ENCODE measurements around the gene YPEL3.
A peak's percentile ranks its signal among the peaks of the same experiment; 100 is the strongest.

YPEL3 gene

GRCh38 chr16:30053376-30054015 is 42.5 kb downstream of the YPEL3 start (continued):
- TF ChIP-seq, protein P1, sequence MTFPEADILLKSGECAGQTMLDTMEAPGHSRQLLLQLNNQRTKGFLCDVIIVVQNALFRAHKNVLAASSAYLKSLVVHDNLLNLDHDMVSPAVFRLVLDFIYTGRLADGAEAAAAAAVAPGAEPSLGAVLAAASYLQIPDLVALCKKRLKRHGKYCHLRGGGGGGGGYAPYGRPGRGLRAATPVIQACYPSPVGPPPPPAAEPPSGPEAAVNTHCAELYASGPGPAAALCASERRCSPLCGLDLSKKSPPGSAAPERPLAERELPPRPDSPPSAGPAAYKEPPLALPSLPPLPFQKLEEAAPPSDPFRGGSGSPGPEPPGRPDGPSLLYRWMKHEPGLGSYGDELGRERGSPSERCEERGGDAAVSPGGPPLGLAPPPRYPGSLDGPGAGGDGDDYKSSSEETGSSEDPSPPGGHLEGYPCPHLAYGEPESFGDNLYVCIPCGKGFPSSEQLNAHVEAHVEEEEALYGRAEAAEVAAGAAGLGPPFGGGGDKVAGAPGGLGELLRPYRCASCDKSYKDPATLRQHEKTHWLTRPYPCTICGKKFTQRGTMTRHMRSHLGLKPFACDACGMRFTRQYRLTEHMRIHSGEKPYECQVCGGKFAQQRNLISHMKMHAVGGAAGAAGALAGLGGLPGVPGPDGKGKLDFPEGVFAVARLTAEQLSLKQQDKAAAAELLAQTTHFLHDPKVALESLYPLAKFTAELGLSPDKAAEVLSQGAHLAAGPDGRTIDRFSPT (tag by site-specific recombination; IDR thresholded peaks at IDR 0.05), result no peak
- no peak for TF ChIP-seq ZNF23 (tag by site-specific recombination; IDR thresholded peaks at IDR 0.05; ENCODE audit: borderline replicate concordance)
- no peak for TF ChIP-seq ZNF639 (tag by site-specific recombination; IDR thresholded peaks at IDR 0.05)
- no peak for TF ChIP-seq SP3 (tag by site-specific recombination; IDR thresholded peaks at IDR 0.05)
- TF ChIP-seq, protein P2, sequence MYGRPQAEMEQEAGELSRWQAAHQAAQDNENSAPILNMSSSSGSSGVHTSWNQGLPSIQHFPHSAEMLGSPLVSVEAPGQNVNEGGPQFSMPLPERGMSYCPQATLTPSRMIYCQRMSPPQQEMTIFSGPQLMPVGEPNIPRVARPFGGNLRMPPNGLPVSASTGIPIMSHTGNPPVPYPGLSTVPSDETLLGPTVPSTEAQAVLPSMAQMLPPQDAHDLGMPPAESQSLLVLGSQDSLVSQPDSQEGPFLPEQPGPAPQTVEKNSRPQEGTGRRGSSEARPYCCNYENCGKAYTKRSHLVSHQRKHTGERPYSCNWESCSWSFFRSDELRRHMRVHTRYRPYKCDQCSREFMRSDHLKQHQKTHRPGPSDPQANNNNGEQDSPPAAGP (tag by site-specific recombination; IDR thresholded peaks at IDR 0.05), result peak; percentile 93
- TF ChIP-seq ZNF514 (tag by site-specific recombination; IDR thresholded peaks at IDR 0.05), result no peak
- peak; percentile 10 for TF ChIP-seq ZXDB (tag by site-specific recombination; IDR thresholded peaks at IDR 0.05)
- TF ChIP-seq SETDB1 (IDR thresholded peaks at IDR 0.05; ENCODE audit: insufficient read length, low read length), result no peak
- no peak for TF ChIP-seq ZSCAN30 (tag by site-specific recombination; IDR thresholded peaks at IDR 0.05)
- TF ChIP-seq BCL11B (tag by site-specific recombination; IDR thresholded peaks at IDR 0.05; ENCODE audit: low read depth), result no peak
- TF ChIP-seq ZNF223 (tag by site-specific recombination; IDR thresholded peaks at IDR 0.05), result no peak
- peak; percentile 81 for TF ChIP-seq IKZF3 (tag by site-specific recombination; IDR thresholded peaks at IDR 0.05)
- no peak for TF ChIP-seq ZNF391 (tag by site-specific recombination; IDR thresholded peaks at IDR 0.05; ENCODE audit: borderline replicate concordance, low read depth)
- TF ChIP-seq ZNF148 (tag by site-specific recombination; IDR thresholded peaks at IDR 0.05; ENCODE audit: borderline replicate concordance), result no peak
- peak; percentile 21 for TF ChIP-seq ZNF629 (tag by site-specific recombination; IDR thresholded peaks at IDR 0.05)
- TF ChIP-seq ZNF76 (tag by site-specific recombination; IDR thresholded peaks at IDR 0.05; ENCODE audit: borderline replicate concordance, low read depth), result no peak
- TF ChIP-seq ZNF548 (tag by site-specific recombination; IDR thresholded peaks at IDR 0.05), result no peak
- no peak for TF ChIP-seq SALL2 (tag by site-specific recombination; IDR thresholded peaks at IDR 0.05; ENCODE audit: borderline replicate concordance)
- TF ChIP-seq, protein P3, sequence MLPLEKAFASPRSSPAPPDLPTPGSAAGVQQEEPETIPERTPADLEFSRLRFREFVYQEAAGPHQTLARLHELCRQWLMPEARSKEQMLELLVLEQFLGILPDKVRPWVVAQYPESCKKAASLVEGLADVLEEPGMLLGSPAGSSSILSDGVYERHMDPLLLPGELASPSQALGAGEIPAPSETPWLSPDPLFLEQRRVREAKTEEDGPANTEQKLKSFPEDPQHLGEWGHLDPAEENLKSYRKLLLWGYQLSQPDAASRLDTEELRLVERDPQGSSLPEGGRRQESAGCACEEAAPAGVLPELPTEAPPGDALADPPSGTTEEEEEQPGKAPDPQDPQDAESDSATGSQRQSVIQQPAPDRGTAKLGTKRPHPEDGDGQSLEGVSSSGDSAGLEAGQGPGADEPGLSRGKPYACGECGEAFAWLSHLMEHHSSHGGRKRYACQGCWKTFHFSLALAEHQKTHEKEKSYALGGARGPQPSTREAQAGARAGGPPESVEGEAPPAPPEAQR (tag by site-specific recombination; IDR thresholded peaks at IDR 0.05), result no peak
- TF ChIP-seq MZF1 (tag by site-specific recombination; IDR thresholded peaks at IDR 0.05; ENCODE audit: borderline replicate concordance), result peak; percentile 56; the same call in 1 of the 2 replicates
- no peak; the same call in 1 of the 2 replicates for TF ChIP-seq ZBTB48 (tag by site-specific recombination; IDR thresholded peaks at IDR 0.05)
- TF ChIP-seq ZNF624 (tag by site-specific recombination; IDR thresholded peaks at IDR 0.05), result no peak
- TF ChIP-seq ZNF837 (tag by site-specific recombination; IDR thresholded peaks at IDR 0.05), result no peak
- TF ChIP-seq ZIC2 (tag by site-specific recombination; IDR thresholded peaks at IDR 0.05), result no peak
- TF ChIP-seq ZNF658 (tag by site-specific recombination; IDR thresholded peaks at IDR 0.05), result no peak
- TF ChIP-seq ZNF248 (tag by site-specific recombination; IDR thresholded peaks at IDR 0.05), result no peak
- no peak for TF ChIP-seq BCL11A (tag by site-specific recombination; IDR thresholded peaks at IDR 0.05; ENCODE audit: low read depth)
- TF ChIP-seq ZNF19 (tag by site-specific recombination; IDR thresholded peaks at IDR 0.05; ENCODE audit: low read depth), result no peak
- TF ChIP-seq ZNF157 (tag by site-specific recombination; IDR thresholded peaks at IDR 0.05), result no peak
- no peak for TF ChIP-seq ZSCAN4 (tag by site-specific recombination; IDR thresholded peaks at IDR 0.05)
- no peak for TF ChIP-seq ZFP37 (tag by site-specific recombination; IDR thresholded peaks at IDR 0.05)
- no peak for TF ChIP-seq ZBTB7A (tag by site-specific recombination; IDR thresholded peaks at IDR 0.05; ENCODE audit: low read depth)

Measured in HEK293 (cell line).